ENCODE measurements around the gene HORMAD2. TPM values are rescaled to one million over a fixed set of nuclear protein-coding genes. Genes with fewer than 3 reads are reported as not detected.

Gene HORMAD2, protein sequence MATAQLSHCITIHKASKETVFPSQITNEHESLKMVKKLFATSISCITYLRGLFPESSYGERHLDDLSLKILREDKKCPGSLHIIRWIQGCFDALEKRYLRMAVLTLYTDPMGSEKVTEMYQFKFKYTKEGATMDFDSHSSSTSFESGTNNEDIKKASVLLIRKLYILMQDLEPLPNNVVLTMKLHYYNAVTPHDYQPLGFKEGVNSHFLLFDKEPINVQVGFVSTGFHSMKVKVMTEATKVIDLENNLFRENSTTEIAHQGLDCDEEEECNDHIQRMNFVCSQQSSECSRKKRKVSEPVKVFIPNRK
- not detected for total RNA-seq
- long read RNA-seq: 0 reads

DNA sequence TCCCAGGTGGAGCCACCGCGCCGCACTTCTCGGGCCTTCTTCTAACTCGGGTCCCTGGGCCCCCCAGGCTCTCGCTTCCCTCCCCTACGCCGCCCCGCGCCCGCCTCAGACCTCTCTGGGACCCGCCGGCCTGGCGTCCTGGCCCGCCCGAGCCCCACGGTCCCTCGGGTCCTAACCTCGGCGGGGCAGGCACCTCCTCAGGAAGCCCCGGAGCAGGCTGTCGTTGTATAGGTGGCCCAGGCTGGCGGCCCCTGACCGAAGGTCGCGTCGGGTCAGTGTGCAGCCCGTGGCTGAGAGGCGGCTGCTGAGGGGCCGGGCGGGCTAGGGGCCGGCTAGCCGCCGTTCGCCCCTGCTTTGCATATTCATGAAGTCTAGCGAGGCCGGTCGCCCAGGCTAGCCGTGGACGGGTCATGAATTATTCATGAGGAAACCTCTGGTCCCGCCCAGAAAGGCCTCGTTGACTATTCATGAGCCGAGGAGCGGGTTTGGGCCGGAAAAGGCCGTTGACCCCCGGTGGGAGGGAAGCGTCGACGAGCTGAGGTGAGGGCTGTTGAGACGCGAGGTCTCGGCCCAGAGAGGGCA lies at the start of gene HORMAD2:
TSS of gene HORMAD2 (plus strand) at position 513 of the 582 bp plus-strand sequence. CDS start 13,489 bp downstream, outside the sequence.
- peak; percentile 61 to 78 for ATAC-seq
- DNase-seq: peak; percentile 26
- intact Hi-C loops (cut with DNase I): no loop called here

DNA sequence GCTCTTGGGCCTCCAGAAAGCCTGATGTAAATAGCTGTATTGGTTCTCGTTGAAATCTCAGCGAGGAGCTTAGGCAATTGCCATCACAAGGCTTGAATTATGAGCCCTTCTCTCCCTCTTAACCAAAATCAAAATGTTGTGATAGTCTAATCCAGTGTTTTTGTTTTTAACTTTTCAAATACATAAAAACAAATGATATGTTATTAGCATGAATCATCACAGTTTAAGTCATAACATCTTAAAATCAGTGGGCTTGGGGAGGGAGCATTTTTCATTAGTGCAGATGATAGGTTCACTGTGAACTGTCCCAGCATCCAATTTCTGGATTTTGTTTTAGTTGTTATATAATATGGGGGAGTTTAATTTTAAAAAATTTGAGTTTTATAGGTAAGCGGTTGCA lies 48.9 kb upstream of the HORMAD2 start:
- DNase-seq (no peak), ATAC-seq (no peak)
- intact Hi-C loops (cut with DNase I): no loop called here

DNA sequence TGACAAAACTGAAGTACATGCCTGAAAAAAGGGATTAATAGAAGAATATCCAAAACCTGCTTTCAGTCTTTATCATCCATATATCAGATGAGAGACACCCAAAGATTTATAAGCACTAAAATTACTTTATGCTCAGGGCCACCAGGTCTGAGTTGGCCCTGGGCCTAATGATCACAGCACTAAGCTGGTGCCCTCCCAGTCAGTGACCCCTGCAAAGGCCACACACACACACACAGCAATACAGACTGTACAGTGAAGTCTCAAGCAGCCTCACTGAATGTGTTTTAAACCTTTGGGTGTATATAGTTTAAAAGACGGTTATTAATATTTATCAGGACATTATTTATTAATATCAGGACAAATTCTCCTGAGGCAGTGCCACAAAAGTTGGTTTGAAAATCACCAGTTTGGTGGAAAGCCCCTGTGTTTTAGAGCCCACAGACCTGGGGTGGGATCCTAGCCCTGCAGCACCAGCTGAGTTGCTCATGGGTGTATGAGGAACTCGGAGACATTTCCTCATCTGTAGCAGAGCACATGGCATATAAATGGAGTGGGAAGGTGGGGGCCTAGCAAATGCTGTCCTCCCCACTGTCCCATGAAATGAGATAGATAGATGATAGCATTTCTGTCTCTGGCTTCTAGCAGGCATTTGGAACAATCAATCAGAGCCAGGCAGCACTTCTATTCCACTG lies 48.4 kb upstream of the HORMAD2 start:
- ATAC-seq (no peak), DNase-seq (no peak)
- intact Hi-C loops (cut with DNase I): no loop called here

DNA sequence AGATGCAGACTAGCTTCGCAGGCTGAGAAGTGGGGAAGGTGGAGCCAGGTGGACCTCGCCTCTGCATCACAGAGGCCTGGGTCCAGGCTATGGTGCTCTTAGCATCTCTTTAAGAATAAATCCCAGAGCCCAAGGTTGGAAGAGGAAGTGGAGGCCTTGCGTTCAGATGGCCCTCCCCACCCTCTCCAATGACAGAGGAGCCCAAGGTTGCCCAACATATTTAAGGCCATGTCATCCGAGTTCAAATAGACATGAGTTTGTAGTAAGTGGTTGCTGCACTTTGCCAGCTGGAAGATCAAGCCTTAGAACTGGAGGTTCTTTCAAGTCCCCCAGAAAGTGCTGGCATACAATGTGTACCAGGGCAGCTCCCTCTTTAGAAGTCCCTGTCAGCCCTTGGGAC lies 47.1 kb upstream of the HORMAD2 start:
- ATAC-seq (no peak), DNase-seq (no peak)
- intact Hi-C loops (cut with DNase I): no loop called here

DNA sequence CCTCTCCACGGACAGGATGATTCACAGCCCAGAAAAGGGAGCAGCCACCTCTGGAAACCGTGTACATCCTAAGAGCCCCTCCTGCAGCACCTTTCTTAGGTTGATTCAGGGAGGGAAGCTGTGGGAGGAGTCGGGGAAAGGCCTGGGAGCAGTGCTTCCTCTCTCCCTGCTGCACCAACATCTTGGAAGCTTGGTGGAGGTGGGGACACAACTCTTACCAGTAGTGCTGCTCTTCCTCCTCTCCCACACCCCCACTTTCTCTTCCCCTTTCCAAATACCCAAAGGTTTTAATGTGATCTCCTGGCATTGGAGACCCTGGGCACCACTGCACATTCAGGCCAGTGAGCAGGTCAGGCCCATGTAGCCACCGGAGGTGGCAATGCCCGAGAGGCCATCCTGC lies 46.4 kb upstream of the HORMAD2 start:
- DNase-seq (no peak), ATAC-seq (no peak)
- intact Hi-C loops (cut with DNase I): no loop called here

DNA sequence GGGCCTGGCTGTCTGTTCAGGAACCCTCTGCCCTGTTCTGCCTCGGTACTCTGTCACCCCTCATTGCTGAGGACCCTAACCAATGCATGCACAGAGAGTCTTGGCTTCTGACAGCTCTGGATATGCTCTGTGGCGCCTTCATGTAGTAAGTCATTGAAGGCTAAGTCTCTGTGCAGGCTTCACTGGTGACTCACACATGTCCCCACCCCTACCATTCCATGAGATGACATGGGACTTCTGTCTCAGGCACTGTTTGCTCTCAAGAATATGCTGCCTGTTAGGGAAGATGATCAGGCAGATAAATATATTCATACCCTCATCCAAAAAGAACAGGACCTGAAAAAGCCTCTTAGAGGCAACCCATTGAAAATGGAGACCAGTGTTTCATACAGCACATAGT lies 43.6 kb upstream of the HORMAD2 start:
- ATAC-seq (peak in 1 of 2 donors; percentile 21), DNase-seq (no peak)
- intact Hi-C loops (cut with DNase I): no loop called here

DNA sequence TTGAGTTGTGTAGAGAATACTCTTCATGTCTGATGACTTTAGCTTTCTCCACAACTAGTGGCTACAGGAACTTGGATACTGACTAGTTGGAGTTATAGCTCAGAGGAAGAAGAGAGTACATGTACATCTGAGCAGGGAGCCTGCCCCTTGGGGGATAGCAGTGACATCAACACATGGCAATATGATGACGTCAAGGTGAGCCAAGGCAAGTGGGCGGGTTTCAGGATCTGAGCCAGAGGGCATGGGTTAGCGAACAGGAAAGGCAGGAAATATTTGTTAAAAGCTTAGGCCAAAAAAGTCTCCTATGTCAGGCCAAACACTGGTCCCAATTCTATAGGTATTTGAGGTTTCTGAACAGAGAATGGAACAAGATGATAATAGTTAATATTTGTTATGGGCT lies 42.0 kb upstream of the HORMAD2 start:
- DNase-seq (peak; percentile 48), ATAC-seq (no peak)
- intact Hi-C loops (cut with DNase I): no loop called here

DNA sequence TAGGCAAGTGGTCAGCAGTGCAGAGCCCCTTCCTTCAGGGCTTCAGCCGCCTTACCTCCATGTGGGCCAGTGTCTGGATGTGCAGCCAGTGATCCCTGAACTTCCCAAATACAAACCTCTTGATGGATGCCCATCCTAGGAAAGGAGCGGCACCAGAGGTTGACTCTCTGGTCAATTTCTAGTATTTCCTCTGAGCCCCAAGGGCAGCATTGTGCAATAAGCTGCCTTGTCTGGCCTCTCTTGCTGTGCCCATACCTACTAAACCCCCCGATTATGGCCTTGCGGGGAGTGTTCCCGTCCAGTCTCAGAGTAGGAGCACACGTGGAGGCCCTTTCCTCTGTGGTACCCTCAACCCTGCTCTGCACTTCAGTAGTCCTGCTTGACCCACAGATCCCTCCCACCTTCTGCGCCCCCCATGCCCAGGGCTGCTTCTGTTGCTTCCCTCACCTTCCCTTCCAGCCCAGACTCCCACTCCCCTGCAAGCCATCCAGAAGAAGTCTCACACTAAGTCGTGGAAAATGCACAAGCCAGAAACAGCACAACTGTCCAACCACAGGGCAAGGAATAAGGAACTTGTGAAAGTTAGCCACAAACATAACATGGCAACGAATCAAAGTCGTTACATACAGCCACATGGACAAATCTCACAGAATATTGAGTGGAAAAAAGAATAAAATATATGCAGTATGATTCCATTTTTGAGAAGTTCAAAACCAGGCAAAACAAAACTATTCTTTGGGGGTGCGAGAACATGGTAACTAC lies 39.6 kb upstream of the HORMAD2 start:
- intact Hi-C loops (cut with DNase I): no loop called here
- no peak for DNase-seq

DNA sequence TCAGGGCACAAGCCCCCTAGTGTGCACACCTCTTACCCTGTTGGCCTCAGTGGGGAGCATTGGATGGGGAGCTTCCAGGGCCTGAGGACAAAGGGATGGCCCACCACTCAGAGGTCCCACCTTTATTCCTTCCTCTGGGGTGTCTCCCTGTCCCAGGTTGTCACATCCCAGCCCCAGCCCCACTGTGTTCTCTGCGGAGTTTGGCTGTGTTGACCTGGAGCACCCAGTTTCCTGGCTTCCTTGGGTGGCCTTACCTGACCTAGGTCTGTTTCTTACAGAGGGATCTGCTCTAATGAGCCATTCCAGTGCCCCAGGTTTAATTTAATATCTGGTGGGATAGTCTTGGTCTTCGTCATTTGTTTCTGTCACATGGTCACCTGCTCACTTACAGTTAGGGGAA lies 38.8 kb upstream of the HORMAD2 start:
- intact Hi-C loops (cut with DNase I): no loop called here
- ATAC-seq (no peak), DNase-seq (no peak)

More for the DNA sequence above, 39.6 kb upstream of the HORMAD2 start:
- ATAC-seq: no peak

DNA sequence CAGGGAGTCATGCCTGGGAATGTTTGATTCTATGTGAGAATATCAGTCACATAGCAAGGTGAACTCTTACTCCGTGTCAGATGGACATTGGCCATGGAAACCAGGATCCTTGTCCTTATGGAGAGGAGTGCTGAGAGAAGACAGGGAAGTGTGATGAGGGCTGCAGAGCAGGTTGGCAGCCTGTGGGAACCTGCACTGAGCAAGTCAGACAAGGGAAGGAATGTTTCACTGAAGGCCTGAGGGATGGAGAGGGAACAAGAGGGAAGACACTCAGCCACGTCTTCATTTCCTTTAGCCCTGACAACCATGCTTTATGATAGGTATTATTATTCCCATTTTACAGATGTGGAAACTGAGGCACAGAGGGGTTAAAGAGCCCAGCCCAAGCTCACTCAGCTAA lies 38.4 kb upstream of the HORMAD2 start:
- no peak for ATAC-seq
- no peak for DNase-seq
- intact Hi-C loops (cut with DNase I): no loop called here

DNA sequence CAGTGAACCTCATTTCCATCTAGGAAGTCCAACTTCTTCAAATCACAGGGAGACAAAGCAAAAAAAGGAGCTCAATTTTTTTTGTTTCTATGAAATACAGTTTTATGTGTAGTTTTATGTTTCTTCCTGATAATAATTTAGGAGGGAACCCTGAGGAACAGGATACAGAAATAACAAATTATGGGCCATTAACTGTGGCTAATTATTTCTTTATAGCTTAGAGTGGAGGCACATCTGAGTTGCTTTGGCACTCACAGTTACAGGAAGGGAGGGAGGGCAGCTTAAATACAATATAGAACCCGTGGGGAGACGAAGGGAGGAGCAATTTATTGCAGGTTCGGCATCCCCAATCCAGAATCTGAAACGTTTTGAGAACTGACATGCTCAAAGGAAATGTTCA lies 37.1 kb upstream of the HORMAD2 start:
- intact Hi-C loops (cut with DNase I): no loop called here
- no peak for DNase-seq
- ATAC-seq: no peak

DNA sequence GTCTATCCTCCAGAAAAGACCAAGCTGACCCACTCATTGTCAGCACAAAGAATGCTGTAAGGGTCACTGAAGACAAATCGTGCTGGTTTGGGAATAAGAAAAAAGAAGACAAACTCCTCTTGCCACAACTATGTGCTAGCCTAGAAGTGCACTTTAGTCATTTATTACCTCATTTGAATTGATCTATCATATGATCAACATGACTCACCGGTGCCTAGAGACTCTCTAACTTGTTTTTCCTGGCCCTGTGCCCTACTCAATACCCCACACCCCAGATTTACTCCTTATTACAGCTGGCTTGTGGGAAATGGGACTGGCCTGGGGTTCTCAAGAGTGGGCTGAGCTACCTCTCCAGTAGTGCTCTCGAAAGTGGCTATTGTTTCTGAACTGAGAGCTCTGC lies 35.9 kb upstream of the HORMAD2 start:
- no peak for DNase-seq
- intact Hi-C loops (cut with DNase I): no loop called here

DNA sequence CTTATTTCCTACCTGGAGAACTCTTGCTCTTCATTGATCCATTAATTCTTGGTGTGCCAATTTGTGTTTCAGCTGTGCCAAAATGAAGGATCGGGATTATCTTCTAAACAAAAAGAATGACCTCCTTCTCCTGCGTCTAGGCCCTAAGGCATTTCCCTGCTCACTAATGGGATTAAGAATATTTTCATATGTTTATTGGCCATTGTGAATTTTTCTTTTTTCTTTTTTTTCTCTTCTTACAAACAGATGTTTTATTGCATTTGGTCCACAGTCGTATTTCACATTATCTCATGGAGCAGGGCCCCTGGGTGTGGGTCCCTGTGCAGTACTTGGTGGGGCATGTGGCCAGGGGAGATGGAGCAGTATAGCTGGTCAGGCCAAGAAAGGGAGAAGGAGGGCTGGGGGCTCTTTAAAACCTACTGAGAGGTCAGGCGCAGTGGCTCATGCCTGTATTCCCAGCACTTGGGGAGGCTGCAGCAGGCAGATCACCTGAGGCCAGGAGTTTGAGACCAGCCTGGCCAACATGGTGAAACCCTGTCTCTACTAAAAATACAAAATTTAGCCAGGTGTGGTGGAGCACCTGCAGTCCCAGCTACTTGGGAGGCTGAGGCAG lies 35.3 kb upstream of the HORMAD2 start:
- ATAC-seq (no peak), DNase-seq (no peak)
- intact Hi-C loops (cut with DNase I): no loop called here

More for the DNA sequence above, 35.9 kb upstream of the HORMAD2 start:
- peak in 1 of 2 donors; percentile 46 for ATAC-seq

DNA sequence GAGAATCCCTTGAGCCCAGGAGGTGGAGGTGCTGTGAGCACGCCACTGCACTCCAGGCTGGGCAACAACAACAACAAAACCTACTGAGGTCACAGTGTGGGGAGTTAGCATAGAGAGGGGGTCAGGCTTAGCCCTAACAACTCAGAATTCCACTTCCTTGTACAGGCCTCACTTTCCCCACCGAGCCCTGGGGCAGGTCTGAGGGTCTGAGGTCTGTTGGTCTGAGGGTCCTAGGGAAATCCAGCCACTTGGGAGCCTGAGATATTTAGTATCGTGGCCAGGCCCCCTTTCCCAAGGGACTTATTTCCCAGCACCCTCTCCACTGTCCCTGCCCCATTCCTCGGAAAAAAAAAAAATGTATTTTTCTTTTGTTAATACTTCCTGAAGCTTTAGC lies 34.8 kb upstream of the HORMAD2 start:
- intact Hi-C loops (cut with DNase I): no loop called here
- DNase-seq: no peak
- no peak for ATAC-seq

DNA sequence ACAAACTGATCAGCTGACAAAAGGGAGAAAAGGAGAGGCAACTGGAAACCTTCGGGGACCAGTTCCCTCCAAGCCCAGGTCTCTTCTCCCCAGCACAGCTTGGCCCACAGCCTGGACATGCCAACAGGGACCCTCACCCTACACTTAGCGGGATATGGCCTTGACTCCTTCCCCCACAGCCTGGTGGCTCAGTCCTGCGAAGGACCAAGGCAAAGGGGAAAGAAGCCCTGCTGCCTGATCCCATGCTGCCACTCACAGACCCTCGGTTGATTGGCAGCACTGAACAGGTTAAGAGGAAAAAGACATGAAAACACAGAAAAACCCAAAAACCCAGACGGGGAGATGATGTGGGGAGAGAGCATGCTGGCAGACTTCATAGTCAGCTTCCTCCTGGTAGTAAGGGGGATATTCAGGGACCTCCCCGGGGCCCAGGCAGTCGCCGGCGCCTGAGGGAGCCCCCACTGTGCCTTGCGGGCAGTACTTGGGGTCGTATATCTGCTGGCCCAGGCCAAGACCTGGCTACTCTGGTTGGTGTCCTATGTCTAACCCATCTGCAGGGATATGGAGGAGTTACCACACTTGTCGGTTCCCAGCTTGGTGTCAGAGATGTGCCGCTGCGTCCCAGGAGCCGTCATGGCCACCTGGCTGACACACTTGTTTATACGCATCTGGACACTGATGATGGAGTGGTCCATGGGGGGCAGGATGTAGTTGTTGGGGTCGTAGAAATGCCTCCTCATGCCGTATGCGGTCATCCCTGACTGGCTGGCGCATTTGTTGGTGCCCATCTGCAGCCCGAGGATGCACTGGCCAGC lies 34.2 kb upstream of the HORMAD2 start:
- ATAC-seq: no peak
- intact Hi-C loops (cut with DNase I): no loop called here
- DNase-seq: no peak

DNA sequence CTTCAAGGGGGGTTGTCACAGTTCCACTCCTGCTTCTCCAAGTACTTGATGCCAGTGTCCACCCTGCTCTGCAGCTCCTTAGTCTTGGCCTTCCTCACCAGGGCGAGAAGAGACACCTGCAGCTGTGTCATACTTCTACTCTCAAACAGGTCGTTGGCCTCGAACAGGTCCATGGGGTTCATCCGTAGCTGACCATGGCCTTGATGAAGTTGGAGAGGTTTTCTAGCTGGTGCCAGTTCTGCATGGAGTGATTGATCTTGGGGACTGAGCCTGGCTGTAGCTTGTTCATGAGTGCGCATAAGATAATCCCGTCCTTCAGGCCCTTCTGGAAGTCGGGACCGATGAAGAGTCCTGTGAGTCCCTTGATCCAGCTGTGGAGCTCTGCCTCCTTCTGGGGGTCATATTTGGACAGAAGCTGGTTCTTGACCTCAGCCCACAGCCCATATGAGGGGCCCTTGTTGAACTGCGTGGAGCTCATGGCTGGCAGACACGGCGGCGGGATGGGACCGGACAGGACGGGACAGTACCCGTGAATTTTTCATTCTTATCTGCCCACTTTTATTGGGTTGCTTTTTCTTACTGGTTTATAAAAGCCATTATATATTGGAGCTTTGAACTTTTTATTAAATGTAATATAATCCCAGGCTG lies 33.4 kb upstream of the HORMAD2 start:
- ATAC-seq (no peak), DNase-seq (no peak)
- intact Hi-C loops (cut with DNase I): no loop called here

DNA sequence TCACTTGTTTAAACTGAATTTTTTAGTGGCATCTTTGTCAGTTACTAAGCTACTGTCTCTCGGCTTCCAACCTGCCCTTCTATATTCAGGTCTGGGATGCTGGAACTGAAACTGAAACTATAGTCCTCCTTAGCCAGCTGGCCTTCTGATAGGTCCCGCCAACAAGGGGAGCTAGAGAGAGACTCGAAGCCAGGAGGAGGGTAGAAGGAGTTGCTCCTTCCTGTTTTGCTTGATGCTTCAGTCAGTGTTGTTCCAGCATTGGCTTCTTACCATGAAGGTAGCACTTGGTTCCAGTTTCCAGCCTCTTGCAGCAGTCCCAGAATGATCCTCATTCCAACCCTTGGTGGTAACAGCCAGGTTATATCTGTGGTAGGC lies 32.9 kb upstream of the HORMAD2 start:
- intact Hi-C loops (cut with DNase I): no loop called here

DNA sequence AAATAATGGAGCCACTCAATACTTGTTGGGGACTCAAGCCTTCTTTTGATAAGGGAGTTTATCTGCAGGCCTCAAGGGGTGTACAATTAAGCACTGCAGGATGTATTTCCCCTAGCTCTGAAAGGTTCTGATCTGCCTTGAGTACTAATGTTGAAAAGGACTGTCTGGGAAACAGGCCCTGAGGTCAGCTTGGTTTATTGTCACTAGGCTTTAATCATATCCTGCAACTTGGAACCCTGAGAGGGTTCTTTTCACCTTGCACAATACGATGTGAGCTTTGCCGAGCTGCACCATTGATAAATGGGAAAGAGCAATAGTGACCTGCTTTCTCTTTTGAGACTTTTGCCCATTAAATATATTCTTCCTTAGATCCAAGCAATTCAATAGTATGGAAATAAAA lies 31.6 kb upstream of the HORMAD2 start:
- no peak for ATAC-seq
- DNase-seq: no peak
- intact Hi-C loops (cut with DNase I): no loop called here

More for the DNA sequence above, 32.9 kb upstream of the HORMAD2 start:
- DNase-seq (no peak), ATAC-seq (no peak)

Data from left cardiac atrium (tissue), 4 donors.